SK-N-SH (cell line): ENCODE measurements around the gene PKNOX1. TPM values are rescaled to one million over a fixed set of nuclear protein-coding genes. Genes with fewer than 3 reads are reported as not detected.

ENCODE experiments used
- CTCF ChIA-PET: fragments of 300-600, 350-600 bp; formaldehyde crosslinking; extraction: SDS; loops from one replicate; lab custom pipeline; 2021; lab: Yijun Ruan, JAX
- POLR2A ChIA-PET: fragments of 350-600 bp; sonication (Branson Sonifier 250); formaldehyde crosslinking; extraction: SDS; loops from one replicate; lab custom pipeline; 2020; ENCODE audit warnings: antibody characterized with exemption, inconsistent platforms; lab: Yijun Ruan, JAX
- DNase-seq: peaks from one replicate; pipeline ENCODE4 v3.0.0; 2012
- H2AFZ ChIP-seq: fragments of 200-600 bp; sonication (generic); 2 replicates; pipeline ENCODE4 v1.8.1; 2016; ENCODE audit warnings: antibody characterized with exemption, mild to moderate bottlenecking, low read depth
- H3F3A ChIP-seq: fragments of 200-600 bp; sonication (generic); replicated peaks from 2 replicates; pipeline ENCODE3; 2016; ENCODE audit warnings: antibody characterized with exemption, mild to moderate bottlenecking; ENCODE audit not compliant: insufficient read depth
- H3K27ac ChIP-seq, 2 experiments: fragments of 200-500 bp in 1 of 2; fragments of 200-600 bp in 1 of 2; sonication (Bioruptor generic) in 1 of 2; sonication (generic), shearing (Covaris generic) in 1 of 2; 2 replicates each; pipeline versions ENCODE4 v1.5.1 to v1.6.1; 2014 to 2016; ENCODE audit warnings: low read depth in 2 of 2, inconsistent platforms in 1 of 2, low read length in 1 of 2, mild to moderate bottlenecking in 1 of 2, mixed read lengths in 1 of 2
- H3K27me3 ChIP-seq: fragments of 200-600 bp; sonication (generic), shearing (Covaris generic); 2 replicates; pipeline ENCODE4 v1.6.1; 2016; ENCODE audit warnings: mixed run types; ENCODE audit not compliant: insufficient read depth
- H3K36me3 ChIP-seq, 2 experiments: fragments of 200-500 bp in 1 of 2; fragments of 200-600 bp in 1 of 2; sonication (Bioruptor generic) in 1 of 2; sonication (generic) in 1 of 2; replicated peaks in 1 of 2; 2 replicates each; pipeline versions ENCODE3 to v1.5.1; 2014 to 2016; ENCODE audit warnings: low read length in 1 of 2, mild to moderate bottlenecking in 1 of 2; ENCODE audit not compliant: insufficient read depth in 2 of 2, control insufficient read depth in 1 of 2
- H3K4me1 ChIP-seq, 2 experiments: fragments of 200-500 bp in 1 of 2; fragments of 200-600 bp in 1 of 2; sonication (Bioruptor generic) in 1 of 2; sonication (generic), shearing (Covaris generic) in 1 of 2; 2 replicates each; pipeline versions ENCODE4 v1.5.1 to v1.6.1; 2014 to 2016; ENCODE audit warnings: low read depth in 1 of 2, low read length in 1 of 2, mixed run types in 1 of 2; ENCODE audit not compliant: insufficient read depth in 2 of 2, control insufficient read depth in 1 of 2
- H3K4me2 ChIP-seq: fragments of 200-600 bp; sonication (generic), shearing (Covaris generic); 2 replicates; pipeline ENCODE4 v1.6.1; 2017; ENCODE audit warnings: mixed run types
- H3K4me3 ChIP-seq, 2 experiments: fragments of 200-500 bp in 1 of 2; fragments of 200-600 bp in 1 of 2; sonication (Bioruptor generic) in 1 of 2; sonication (generic), shearing (Covaris generic) in 1 of 2; 2 replicates each; pipeline versions ENCODE4 v1.5.1 to v1.8.1; 2014 to 2016; ENCODE audit warnings: low read depth in 2 of 2, inconsistent platforms in 1 of 2, low read length in 1 of 2, mild to moderate bottlenecking in 1 of 2, mixed read lengths in 1 of 2, moderate library complexity in 1 of 2
- H3K79me2 ChIP-seq: fragments of 200-600 bp; sonication (generic); 2 replicates; pipeline ENCODE4 v1.8.1; 2017; ENCODE audit warnings: mild to moderate bottlenecking; ENCODE audit not compliant: insufficient read depth
- H3K9ac ChIP-seq: fragments of 200-600 bp; sonication (generic); 2 replicates; pipeline ENCODE4 v1.6.1; 2017; ENCODE audit warnings: mixed run types
- H3K9me2 ChIP-seq: fragments of 200-600 bp; sonication (generic); 2 replicates; pipeline ENCODE4 v1.6.1; 2017; ENCODE audit warnings: mixed run types
- H3K9me3 ChIP-seq: fragments of 200-600 bp; sonication (generic); 2 replicates; pipeline ENCODE4 v1.6.1; 2017; ENCODE audit warnings: mixed run types, mild to moderate bottlenecking, moderate library complexity
- H4K20me1 ChIP-seq: fragments of 200-600 bp; sonication (generic); 2 replicates; pipeline ENCODE4 v1.6.1; 2017; ENCODE audit warnings: mild to moderate bottlenecking, mixed run types; ENCODE audit not compliant: insufficient read depth
- CHD2 ChIP-seq: fragments of 150-350 bp; IDR thresholded peaks from 2 replicates; pipeline ENCODE4 v1.6.1; 2018; ENCODE audit warnings: low read length; ENCODE audit not compliant: partially characterized antibody
- ELF1 ChIP-seq: IDR thresholded peaks from 2 replicates; pipeline ENCODE4 v1.4.0; 2012
- EP300 ChIP-seq, 2 experiments: IDR thresholded peaks; 2 replicates each; pipeline versions ENCODE4 v1.4.0 to v1.6.1; 2012; ENCODE audit warnings: borderline replicate concordance in 1 of 2, low read depth in 1 of 2, low read length in 1 of 2
- FOXJ3 ChIP-seq: sonication (generic); formaldehyde crosslinking; IDR thresholded peaks from 2 replicates; pipeline ENCODE4 v1.5.1; 2020; ENCODE audit warnings: mild to moderate bottlenecking, missing genetic modification reagents
- GABPA ChIP-seq: IDR thresholded peaks from 2 replicates; pipeline ENCODE4 v1.4.0; 2012; ENCODE audit warnings: low read depth, mild to moderate bottlenecking
- GATA2 ChIP-seq: sonication (generic); formaldehyde crosslinking; IDR thresholded peaks from 2 replicates; pipeline ENCODE4 v1.5.0; 2020; ENCODE audit warnings: mild to moderate bottlenecking, missing genetic modification reagents
- MEF2A ChIP-seq: IDR thresholded peaks from 2 replicates; pipeline ENCODE4 v1.4.0; 2012; ENCODE audit warnings: low read depth, borderline replicate concordance
- MXI1 ChIP-seq: IDR thresholded peaks from 2 replicates; pipeline ENCODE4 v1.6.1; 2012; ENCODE audit warnings: mild to moderate bottlenecking, low read depth, low read length, improper control_type of control experiment
- NRF1 ChIP-seq: IDR thresholded peaks from 2 replicates; pipeline ENCODE4 v1.6.1; 2012; ENCODE audit warnings: low read depth, mild to moderate bottlenecking, low read length
- POLR2AphosphoS5 ChIP-seq: IDR thresholded peaks from 2 replicates; pipeline ENCODE4 v1.6.1; 2012; ENCODE audit warnings: low read depth, low read length
- RAD21 ChIP-seq: IDR thresholded peaks from 2 replicates; pipeline ENCODE4 v1.6.1; 2012; ENCODE audit warnings: mild to moderate bottlenecking, low read length
- RFX5 ChIP-seq: IDR thresholded peaks from 2 replicates; pipeline ENCODE4 v1.6.1; 2012; ENCODE audit warnings: mild to moderate bottlenecking, improper control_type of control experiment, low read length
- RXRA ChIP-seq: IDR thresholded peaks from 2 replicates; pipeline ENCODE4 v1.4.0; 2012; ENCODE audit warnings: low read depth, mild to moderate bottlenecking, borderline replicate concordance
- SMC3 ChIP-seq: IDR thresholded peaks from 2 replicates; pipeline ENCODE4 v1.6.1; 2012; ENCODE audit warnings: low read depth, low read length, improper control_type of control experiment
- TAF1 ChIP-seq: IDR thresholded peaks from 2 replicates; pipeline ENCODE4 v1.6.1; 2012; ENCODE audit warnings: low read depth, mild to moderate bottlenecking, low read length, moderate library complexity, borderline replicate concordance
- WGBS: methylation state at CpG from one replicate; pipeline ENCODE4 v1.1.6; 2017; ENCODE audit warnings: low lambda C conversion rate; 5-methylcytosine and 5-hydroxymethylcytosine counted together
- polyA plus RNA-seq, 3 experiments: library from polyadenylated mRNA; depleted of rRNA; stranded (reverse); fragments of >200 nt; gene quantifications; 2 replicates each; pipeline ENCODE4 v1.2.3, GENCODE V29; 2012
- TF ChIP-seq, protein P1 (sequence below): IDR thresholded peaks from 2 replicates; pipeline ENCODE4 v1.4.0; 2012; ENCODE audit warnings: low read depth, borderline replicate concordance
- TF ChIP-seq, protein P2 (sequence below): IDR thresholded peaks from 2 replicates; pipeline ENCODE4 v1.6.1; 2012; ENCODE audit warnings: mild to moderate bottlenecking, low read depth, low read length, moderate library complexity
- TF ChIP-seq, protein P3 (sequence below): fragments of 150-350 bp; IDR thresholded peaks from 2 replicates; pipeline ENCODE4 v1.6.1; 2016; ENCODE audit warnings: mild to moderate bottlenecking, low read depth, low read length
- TF ChIP-seq, protein P4 (sequence below): IDR thresholded peaks from 2 replicates; pipeline ENCODE4 v1.4.0; 2012; ENCODE audit warnings: low read depth
- TF ChIP-seq, protein P5 (sequence below): IDR thresholded peaks from 2 replicates; pipeline ENCODE4 v1.4.0; 2012; ENCODE audit warnings: low read depth, borderline replicate concordance

The PKNOX1 gene
- polyA plus RNA-seq, 1 of the 3 experiments (the other 2 are of a cell fraction) = 21.7 TPM

DNA sequence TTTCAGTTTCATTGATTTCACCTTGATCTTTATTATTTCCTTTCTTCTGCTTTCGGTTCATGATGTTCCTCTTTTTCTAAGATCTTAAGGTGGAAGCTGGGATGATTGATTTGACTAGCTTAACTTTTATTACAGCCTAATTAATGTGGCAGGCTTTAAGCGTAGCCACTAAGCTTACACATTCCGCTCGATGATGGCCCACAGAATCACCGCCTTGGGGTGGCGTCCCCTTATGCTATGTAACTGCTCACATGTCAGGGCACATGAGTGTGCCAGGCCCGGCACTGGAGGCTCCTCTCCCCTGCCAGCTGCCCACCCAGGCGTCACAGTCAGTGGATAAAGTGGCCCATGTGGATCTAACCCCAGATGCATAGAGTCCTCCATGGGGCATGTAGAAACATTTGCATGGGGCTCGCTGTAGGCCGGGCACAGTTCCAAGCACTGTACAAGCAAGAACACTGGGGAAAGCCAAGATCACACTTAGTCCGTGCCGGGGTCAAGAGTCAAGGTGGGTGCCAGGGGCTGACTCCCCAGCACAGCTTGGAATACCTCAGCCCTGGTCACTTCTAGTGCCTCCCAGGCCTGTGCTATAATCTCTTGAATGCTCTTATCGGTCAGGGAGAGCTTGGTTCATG is 41.7 kb downstream of the PKNOX1 start:
- Histone ChIP-seq H3K4me2 (no peak overlapping the region), H2AFZ (no peak overlapping the region), H3K79me2 (no peaks in the 10 kb centered on the region), H3K4me3 (no peak overlapping the region), H3K9ac (no peak overlapping the region), H3K36me3 (peaks cover 14 to 28% of the 10 kb centered on the region in 2 experiments)
- 89% methylated on average over 10 of the region's 13 CpGs for whole genome bisulfite sequencing
- POLR2A ChIA-PET = no interaction called here
- CTCF ChIA-PET = interaction anchor here (0.8 kb wide), 1 partner anchor 10 kb away, joined by 3 read pairs; no protein-coding TSS in a partner anchor
- TF ChIP-seq, protein P1, sequence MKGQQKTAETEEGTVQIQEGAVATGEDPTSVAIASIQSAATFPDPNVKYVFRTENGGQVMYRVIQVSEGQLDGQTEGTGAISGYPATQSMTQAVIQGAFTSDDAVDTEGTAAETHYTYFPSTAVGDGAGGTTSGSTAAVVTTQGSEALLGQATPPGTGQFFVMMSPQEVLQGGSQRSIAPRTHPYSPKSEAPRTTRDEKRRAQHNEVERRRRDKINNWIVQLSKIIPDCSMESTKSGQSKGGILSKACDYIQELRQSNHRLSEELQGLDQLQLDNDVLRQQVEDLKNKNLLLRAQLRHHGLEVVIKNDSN = no peak
- TF ChIP-seq MEF2A = no peak
- TF ChIP-seq, all 33 proteins: peak for 0
- H4K20me1 ChIP-seq = no peaks in the 10 kb centered on the region
- H3K4me1 ChIP-seq = peaks cover 0 to 17% of the 10 kb centered on the region in 2 experiments; a peak in 2 of 4 replicates
- no peaks in the 10 kb centered on the region for H3K9me2 ChIP-seq
- H3F3A ChIP-seq = no peaks in the 10 kb centered on the region
- H3K27ac ChIP-seq = peak overlapping the region in 1 of 2 experiments; percentile 67; a peak in 2 of 4 replicates
- DNase-seq = peak; percentile 57
- H3K9me3 ChIP-seq = no peaks in the 10 kb centered on the region
- H3K27me3 ChIP-seq = no peaks in the 10 kb centered on the region

DNA sequence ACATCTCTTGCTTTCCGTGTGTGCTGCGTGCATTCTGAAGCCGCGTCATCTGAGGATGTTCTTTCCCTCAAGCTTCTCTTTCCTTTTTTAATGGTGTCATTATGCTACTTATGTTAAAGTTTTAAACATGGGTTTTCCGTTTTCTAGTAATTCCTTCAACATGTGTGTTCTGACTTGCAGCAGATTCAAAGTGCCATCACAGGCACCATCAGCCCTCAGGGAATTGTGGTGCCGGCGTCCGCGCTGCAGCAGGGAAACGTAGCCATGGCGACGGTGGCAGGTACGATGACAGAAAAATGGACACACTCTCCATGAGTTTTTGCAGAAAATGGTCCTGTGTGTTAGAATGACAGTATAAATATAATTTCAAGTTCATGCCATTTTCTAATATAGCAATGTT is 42.4 kb downstream of the PKNOX1 start:
- ChIA-PET CTCF (interaction anchor here (1.0 kb wide), 1 partner anchor 10 kb away, joined by 3 read pairs; no protein-coding TSS in a partner anchor), POLR2A (no interaction called here)
- no peak overlapping the region; a peak in 1 of 4 replicates for H3K4me3 ChIP-seq
- WGBS = 82% methylated on average over 13 of the region's 13 CpGs
- H3K27me3 ChIP-seq = no peaks in the 10 kb centered on the region
- H3K36me3 ChIP-seq = peaks cover 14 to 23% of the 10 kb centered on the region in 2 experiments
- H4K20me1 ChIP-seq = no peaks in the 10 kb centered on the region
- DNase-seq = peak; percentile 85
- no peak overlapping the region for H3K9ac ChIP-seq
- no peak overlapping the region for H2AFZ ChIP-seq
- no peaks in the 10 kb centered on the region for H3K9me2 ChIP-seq
- H3K4me1 ChIP-seq = peaks cover 0 to 17% of the 10 kb centered on the region in 2 experiments; a peak in 2 of 4 replicates
- H3K27ac ChIP-seq = peak overlapping the region in 1 of 2 experiments; percentile 67; a peak in 2 of 4 replicates
- H3K4me2 ChIP-seq = no peak overlapping the region
- no peaks in the 10 kb centered on the region for H3K79me2 ChIP-seq
- H3F3A ChIP-seq = no peaks in the 10 kb centered on the region
- H3K9me3 ChIP-seq = no peaks in the 10 kb centered on the region
- TF ChIP-seq, protein P2, sequence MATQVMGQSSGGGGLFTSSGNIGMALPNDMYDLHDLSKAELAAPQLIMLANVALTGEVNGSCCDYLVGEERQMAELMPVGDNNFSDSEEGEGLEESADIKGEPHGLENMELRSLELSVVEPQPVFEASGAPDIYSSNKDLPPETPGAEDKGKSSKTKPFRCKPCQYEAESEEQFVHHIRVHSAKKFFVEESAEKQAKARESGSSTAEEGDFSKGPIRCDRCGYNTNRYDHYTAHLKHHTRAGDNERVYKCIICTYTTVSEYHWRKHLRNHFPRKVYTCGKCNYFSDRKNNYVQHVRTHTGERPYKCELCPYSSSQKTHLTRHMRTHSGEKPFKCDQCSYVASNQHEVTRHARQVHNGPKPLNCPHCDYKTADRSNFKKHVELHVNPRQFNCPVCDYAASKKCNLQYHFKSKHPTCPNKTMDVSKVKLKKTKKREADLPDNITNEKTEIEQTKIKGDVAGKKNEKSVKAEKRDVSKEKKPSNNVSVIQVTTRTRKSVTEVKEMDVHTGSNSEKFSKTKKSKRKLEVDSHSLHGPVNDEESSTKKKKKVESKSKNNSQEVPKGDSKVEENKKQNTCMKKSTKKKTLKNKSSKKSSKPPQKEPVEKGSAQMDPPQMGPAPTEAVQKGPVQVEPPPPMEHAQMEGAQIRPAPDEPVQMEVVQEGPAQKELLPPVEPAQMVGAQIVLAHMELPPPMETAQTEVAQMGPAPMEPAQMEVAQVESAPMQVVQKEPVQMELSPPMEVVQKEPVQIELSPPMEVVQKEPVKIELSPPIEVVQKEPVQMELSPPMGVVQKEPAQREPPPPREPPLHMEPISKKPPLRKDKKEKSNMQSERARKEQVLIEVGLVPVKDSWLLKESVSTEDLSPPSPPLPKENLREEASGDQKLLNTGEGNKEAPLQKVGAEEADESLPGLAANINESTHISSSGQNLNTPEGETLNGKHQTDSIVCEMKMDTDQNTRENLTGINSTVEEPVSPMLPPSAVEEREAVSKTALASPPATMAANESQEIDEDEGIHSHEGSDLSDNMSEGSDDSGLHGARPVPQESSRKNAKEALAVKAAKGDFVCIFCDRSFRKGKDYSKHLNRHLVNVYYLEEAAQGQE = no peak
- TF ChIP-seq SMC3 (no peak), CHD2 (peak; percentile 54), NRF1 (no peak), ELF1 (no peak), RXRA (no peak), FOXJ3 (CRISPR knock-in tag) (no peak), EP300 (IDR thresholded peaks at IDR 0.05; ENCODE audit: borderline replicate concordance in 1 of 2, low read depth in 1 of 2, low read length in 1 of 2) (no peak), GATA2 (CRISPR knock-in tag) (peak; percentile 56), POLR2AphosphoS5 (no peak), MXI1 (peak; percentile 92), GABPA (no peak), RFX5 (0 out of 2 replicates have a peak, but pooled peaks have one; percentile 9), TAF1 (no peak), RAD21 (no peak)
- TF ChIP-seq, protein P3, sequence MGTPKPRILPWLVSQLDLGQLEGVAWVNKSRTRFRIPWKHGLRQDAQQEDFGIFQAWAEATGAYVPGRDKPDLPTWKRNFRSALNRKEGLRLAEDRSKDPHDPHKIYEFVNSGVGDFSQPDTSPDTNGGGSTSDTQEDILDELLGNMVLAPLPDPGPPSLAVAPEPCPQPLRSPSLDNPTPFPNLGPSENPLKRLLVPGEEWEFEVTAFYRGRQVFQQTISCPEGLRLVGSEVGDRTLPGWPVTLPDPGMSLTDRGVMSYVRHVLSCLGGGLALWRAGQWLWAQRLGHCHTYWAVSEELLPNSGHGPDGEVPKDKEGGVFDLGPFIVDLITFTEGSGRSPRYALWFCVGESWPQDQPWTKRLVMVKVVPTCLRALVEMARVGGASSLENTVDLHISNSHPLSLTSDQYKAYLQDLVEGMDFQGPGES = no peak
- TF ChIP-seq, protein P4, sequence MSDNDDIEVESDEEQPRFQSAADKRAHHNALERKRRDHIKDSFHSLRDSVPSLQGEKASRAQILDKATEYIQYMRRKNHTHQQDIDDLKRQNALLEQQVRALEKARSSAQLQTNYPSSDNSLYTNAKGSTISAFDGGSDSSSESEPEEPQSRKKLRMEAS = no peak
- TF ChIP-seq, protein P5, sequence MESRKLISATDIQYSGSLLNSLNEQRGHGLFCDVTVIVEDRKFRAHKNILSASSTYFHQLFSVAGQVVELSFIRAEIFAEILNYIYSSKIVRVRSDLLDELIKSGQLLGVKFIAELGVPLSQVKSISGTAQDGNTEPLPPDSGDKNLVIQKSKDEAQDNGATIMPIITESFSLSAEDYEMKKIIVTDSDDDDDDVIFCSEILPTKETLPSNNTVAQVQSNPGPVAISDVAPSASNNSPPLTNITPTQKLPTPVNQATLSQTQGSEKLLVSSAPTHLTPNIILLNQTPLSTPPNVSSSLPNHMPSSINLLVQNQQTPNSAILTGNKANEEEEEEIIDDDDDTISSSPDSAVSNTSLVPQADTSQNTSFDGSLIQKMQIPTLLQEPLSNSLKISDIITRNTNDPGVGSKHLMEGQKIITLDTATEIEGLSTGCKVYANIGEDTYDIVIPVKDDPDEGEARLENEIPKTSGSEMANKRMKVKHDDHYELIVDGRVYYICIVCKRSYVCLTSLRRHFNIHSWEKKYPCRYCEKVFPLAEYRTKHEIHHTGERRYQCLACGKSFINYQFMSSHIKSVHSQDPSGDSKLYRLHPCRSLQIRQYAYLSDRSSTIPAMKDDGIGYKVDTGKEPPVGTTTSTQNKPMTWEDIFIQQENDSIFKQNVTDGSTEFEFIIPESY = no peak
